Measurements from ENCODE around the gene FHIT.
"Not testable (repeated sequence)": the region's sequence is repeated elsewhere in the genome, so short reads cannot be mapped to it uniquely, and the experiment has no call there.

Gene FHIT

GRCh38 chr3:61074783-61075182, 176.5 kb downstream of the FHIT start:
- Histone ChIP-seq H3K27me3 (ENCODE audit: insufficient read depth, insufficient read length) (no peaks in the 10 kb centered on the region), H3K4me3 (ENCODE audit: insufficient read length, low read depth) (no peak overlapping the region), H3K36me3 (ENCODE audit: insufficient read depth, insufficient read length, low read length) (no peaks in the 10 kb centered on the region), H3K9me3 (ENCODE audit: insufficient read depth, low read length) (no peaks in the 10 kb centered on the region), H3K4me1 (ENCODE audit: insufficient read depth, insufficient read length) (no peaks in the 10 kb centered on the region), H3K9ac (ENCODE audit: insufficient read length, low read depth) (no peak overlapping the region)
- no peak for DNase-seq (ENCODE audit: low read depth, low spot score)
- no peak for TF ChIP-seq SUZ12 (IDR thresholded peaks at IDR 0.05; ENCODE audit: extremely low read depth, insufficient read depth, insufficient read length)
- TF ChIP-seq YY1 (IDR thresholded peaks at IDR 0.05; ENCODE audit: insufficient read depth, insufficient read length): no peak
- TF ChIP-seq ZNF274 (IDR thresholded peaks at IDR 0.05; ENCODE audit: low read depth, low read length): no peak

GRCh38 chr3:61073566-61074165, 177.6 kb downstream of the FHIT start:
- DNase-seq (ENCODE audit: low read depth, low spot score): no peak
- H3K9me3 ChIP-seq (ENCODE audit: insufficient read depth, low read length): no peaks in the 10 kb centered on the region
- H3K9ac ChIP-seq (ENCODE audit: insufficient read length, low read depth): no peak overlapping the region

GRCh38 chr3:61068084-61068483, 183.2 kb downstream of the FHIT start:
- no peak for DNase-seq (ENCODE audit: low read depth, low spot score)
- H3K9me3 ChIP-seq (ENCODE audit: insufficient read depth, low read length): no peaks in the 10 kb centered on the region
- H3K36me3 ChIP-seq (ENCODE audit: insufficient read depth, insufficient read length, low read length): no peaks in the 10 kb centered on the region
- H3K27me3 ChIP-seq (ENCODE audit: insufficient read depth, insufficient read length): no peaks in the 10 kb centered on the region
- TF ChIP-seq YY1 (IDR thresholded peaks at IDR 0.05; ENCODE audit: insufficient read depth, insufficient read length) (no peak), ZNF274 (IDR thresholded peaks at IDR 0.05; ENCODE audit: low read depth, low read length) (no peak), SUZ12 (IDR thresholded peaks at IDR 0.05; ENCODE audit: extremely low read depth, insufficient read depth, insufficient read length) (no peak)
- H3K4me3 ChIP-seq (ENCODE audit: insufficient read length, low read depth): no peak overlapping the region
- H3K9ac ChIP-seq (ENCODE audit: insufficient read length, low read depth): no peak overlapping the region
- no peaks in the 10 kb centered on the region for H3K4me1 ChIP-seq (ENCODE audit: insufficient read depth, insufficient read length)

More at GRCh38 chr3:61073566-61074165, 177.6 kb downstream of the FHIT start:
- H3K27me3 ChIP-seq (ENCODE audit: insufficient read depth, insufficient read length): no peaks in the 10 kb centered on the region
- no peaks in the 10 kb centered on the region for H3K36me3 ChIP-seq (ENCODE audit: insufficient read depth, insufficient read length, low read length)
- H3K4me3 ChIP-seq (ENCODE audit: insufficient read length, low read depth): no peak overlapping the region
- no peaks in the 10 kb centered on the region for H3K4me1 ChIP-seq (ENCODE audit: insufficient read depth, insufficient read length)
- no peak for TF ChIP-seq SUZ12 (IDR thresholded peaks at IDR 0.05; ENCODE audit: extremely low read depth, insufficient read depth, insufficient read length)
- TF ChIP-seq YY1 (IDR thresholded peaks at IDR 0.05; ENCODE audit: insufficient read depth, insufficient read length): no peak
- no peak for TF ChIP-seq ZNF274 (IDR thresholded peaks at IDR 0.05; ENCODE audit: low read depth, low read length)

- Histone ChIP-seq H3K9me3 (ENCODE audit: insufficient read depth, low read length) (no peaks in the 10 kb centered on the region), H3K27me3 (ENCODE audit: insufficient read depth, insufficient read length) (no peaks in the 10 kb centered on the region), H3K36me3 (ENCODE audit: insufficient read depth, insufficient read length, low read length) (no peaks in the 10 kb centered on the region), H3K4me1 (ENCODE audit: insufficient read depth, insufficient read length) (no peaks in the 10 kb centered on the region), H3K4me3 (ENCODE audit: insufficient read length, low read depth) (no peak overlapping the region), H3K9ac (ENCODE audit: insufficient read length, low read depth) (no peak overlapping the region)
- no peak for DNase-seq (ENCODE audit: low read depth, low spot score)
- TF ChIP-seq ZNF274 (IDR thresholded peaks at IDR 0.05; ENCODE audit: low read depth, low read length): no peak
- TF ChIP-seq YY1 (IDR thresholded peaks at IDR 0.05; ENCODE audit: insufficient read depth, insufficient read length): no peak
- no peak for TF ChIP-seq SUZ12 (IDR thresholded peaks at IDR 0.05; ENCODE audit: extremely low read depth, insufficient read depth, insufficient read length)
These were observed 184.5 kb downstream of the FHIT start for GRCh38 chr3:61066800-61067199.

GRCh38 chr3:61066222-61066621, 185.0 kb downstream of the FHIT start:
- H3K4me3 ChIP-seq (ENCODE audit: insufficient read length, low read depth); H3K4me1 ChIP-seq (ENCODE audit: insufficient read depth, insufficient read length); H3K27me3 ChIP-seq (ENCODE audit: insufficient read depth, insufficient read length); H3K36me3 ChIP-seq (ENCODE audit: insufficient read depth, insufficient read length, low read length); H3K9ac ChIP-seq (ENCODE audit: insufficient read length, low read depth); DNase-seq (ENCODE audit: low read depth, low spot score); H3K9me3 ChIP-seq (ENCODE audit: insufficient read depth, low read length): not testable (repeated sequence)

- Histone ChIP-seq H3K9me3 (ENCODE audit: insufficient read depth, low read length) (no peaks in the 10 kb centered on the region), H3K9ac (ENCODE audit: insufficient read length, low read depth) (no peak overlapping the region), H3K36me3 (ENCODE audit: insufficient read depth, insufficient read length, low read length) (no peaks in the 10 kb centered on the region), H3K27me3 (ENCODE audit: insufficient read depth, insufficient read length) (no peaks in the 10 kb centered on the region), H3K4me1 (ENCODE audit: insufficient read depth, insufficient read length) (no peaks in the 10 kb centered on the region), H3K4me3 (ENCODE audit: insufficient read length, low read depth) (no peak overlapping the region)
- no peak for DNase-seq (ENCODE audit: low read depth, low spot score)
- TF ChIP-seq YY1 (IDR thresholded peaks at IDR 0.05; ENCODE audit: insufficient read depth, insufficient read length) (no peak), ZNF274 (IDR thresholded peaks at IDR 0.05; ENCODE audit: low read depth, low read length) (no peak), SUZ12 (IDR thresholded peaks at IDR 0.05; ENCODE audit: extremely low read depth, insufficient read depth, insufficient read length) (no peak)
These were observed 185.7 kb downstream of the FHIT start for GRCh38 chr3:61065451-61066011.

- Histone ChIP-seq H3K36me3 (ENCODE audit: insufficient read depth, insufficient read length, low read length) (no peaks in the 10 kb centered on the region), H3K9ac (ENCODE audit: insufficient read length, low read depth) (no peak overlapping the region), H3K4me3 (ENCODE audit: insufficient read length, low read depth) (no peak overlapping the region), H3K27me3 (ENCODE audit: insufficient read depth, insufficient read length) (no peaks in the 10 kb centered on the region), H3K4me1 (ENCODE audit: insufficient read depth, insufficient read length) (no peaks in the 10 kb centered on the region), H3K9me3 (ENCODE audit: insufficient read depth, low read length) (no peaks in the 10 kb centered on the region)
- TF ChIP-seq SUZ12 (IDR thresholded peaks at IDR 0.05; ENCODE audit: extremely low read depth, insufficient read depth, insufficient read length) (no peak), ZNF274 (IDR thresholded peaks at IDR 0.05; ENCODE audit: low read depth, low read length) (no peak), YY1 (IDR thresholded peaks at IDR 0.05; ENCODE audit: insufficient read depth, insufficient read length) (no peak)
- no peak for DNase-seq (ENCODE audit: low read depth, low spot score)
These were observed 190.0 kb downstream of the FHIT start for GRCh38 chr3:61061092-61061723.
